Calu3 (cell line): ENCODE measurements around the gene ZSCAN1. TPM values are rescaled to one million over a fixed set of nuclear protein-coding genes. Genes with fewer than 3 reads are reported as not detected.

Experiments
- BruUV-seq: library from RNA; stranded (reverse); fragments of 400-500 nt; replicated peaks from 2 replicates; lab custom pipeline; 2021; lab: Mats Ljungman, UMichigan
- CTCF ChIA-PET: fragments of 300-600 bp; sonication (Branson Sonifier 250); formaldehyde crosslinking; loops from one replicate; lab custom pipeline; 2022; ENCODE audit warnings: antibody characterized with exemption; lab: Charles Lee
- DNase-seq: peaks from one replicate; pipeline ENCODE4 v3.0.0; 2022
- H3K27ac Mint-ChIP-seq: one replicate; pipeline ENCODE4 v1.8.0; 2022; ENCODE audit warnings: mixed read lengths; ENCODE audit not compliant: unreplicated experiment
- H3K27me3 Mint-ChIP-seq: one replicate; pipeline ENCODE4 v1.8.0; 2022; ENCODE audit warnings: mixed read lengths; ENCODE audit not compliant: unreplicated experiment
- H3K36me3 Mint-ChIP-seq: one replicate; pipeline ENCODE4 v1.8.0; 2022; ENCODE audit warnings: mild to moderate bottlenecking, moderate library complexity, mixed read lengths; ENCODE audit not compliant: insufficient read depth, unreplicated experiment
- H3K4me1 Mint-ChIP-seq: one replicate; pipeline ENCODE4 v1.8.0; 2022; ENCODE audit warnings: mild to moderate bottlenecking, low read depth, mixed read lengths; ENCODE audit not compliant: unreplicated experiment
- H3K4me3 Mint-ChIP-seq: one replicate; pipeline ENCODE4 v1.8.0; 2022; ENCODE audit warnings: mild to moderate bottlenecking, low read depth, moderate library complexity, mixed read lengths; ENCODE audit not compliant: unreplicated experiment
- H3K9me3 Mint-ChIP-seq: one replicate; pipeline ENCODE4 v1.8.0; 2022; ENCODE audit warnings: low read depth, mixed read lengths; ENCODE audit not compliant: unreplicated experiment
- intact Hi-C: fragments of 100-400 bp; cut with micrococcal nuclease; formaldehyde crosslinking; loops from one replicate; pipeline ENCODE4 v1.10.0; 2022; ENCODE audit not compliant: unreplicated experiment
- total RNA-seq: library from RNA; stranded (reverse); gene quantifications from 2 replicates; pipeline ENCODE4 v1.2.3, GENCODE V29; 2022
- TF ChIP-seq, protein P1 (sequence below): fragments of 200-600 bp; IDR thresholded peaks from one replicate; pipeline ENCODE4 v1.8.0; 2022; ENCODE audit warnings: antibody characterized with exemption; ENCODE audit not compliant: unreplicated experiment

Gene ZSCAN1
- total RNA-seq, 1 experiment from 2014 or later, result not detected

DNA sequence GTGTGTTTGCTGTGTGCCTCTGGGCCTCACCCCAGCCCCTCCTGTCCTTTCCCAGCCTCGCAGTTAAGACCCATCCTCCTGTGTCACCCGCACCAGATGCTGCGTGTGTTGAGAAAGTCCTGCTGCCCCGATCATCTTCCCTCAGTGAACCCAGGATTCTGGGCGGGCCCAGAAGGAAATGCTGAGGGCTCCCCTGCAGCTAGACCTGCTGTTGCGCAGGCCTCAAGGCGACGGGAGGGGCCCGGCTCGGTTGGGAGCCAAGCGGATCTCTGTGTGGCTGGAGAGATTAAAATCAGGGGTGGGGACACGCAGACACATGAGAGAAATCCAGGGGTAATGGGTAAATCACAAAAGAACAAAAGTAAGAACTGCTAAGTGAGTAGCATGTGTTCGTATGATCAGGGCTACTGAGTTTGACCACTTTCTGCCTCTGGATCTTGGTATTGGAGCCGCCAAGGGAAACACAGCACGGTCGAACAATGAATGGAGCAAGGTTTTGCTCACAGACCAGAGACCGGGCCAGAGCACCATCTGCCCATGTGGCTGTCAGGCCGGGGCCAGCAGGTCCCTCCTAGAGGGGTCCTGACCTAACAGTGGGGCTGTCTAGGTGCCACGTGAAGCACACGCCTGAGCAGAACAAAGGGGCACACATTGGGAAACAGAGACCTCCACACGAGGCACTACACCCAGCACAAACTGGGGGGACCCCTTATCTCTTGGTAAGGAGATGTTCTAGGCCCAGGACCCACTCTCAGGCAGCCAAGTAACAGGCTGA lies 7.1 kb downstream of the ZSCAN1 start:
- TF ChIP-seq, protein P1, sequence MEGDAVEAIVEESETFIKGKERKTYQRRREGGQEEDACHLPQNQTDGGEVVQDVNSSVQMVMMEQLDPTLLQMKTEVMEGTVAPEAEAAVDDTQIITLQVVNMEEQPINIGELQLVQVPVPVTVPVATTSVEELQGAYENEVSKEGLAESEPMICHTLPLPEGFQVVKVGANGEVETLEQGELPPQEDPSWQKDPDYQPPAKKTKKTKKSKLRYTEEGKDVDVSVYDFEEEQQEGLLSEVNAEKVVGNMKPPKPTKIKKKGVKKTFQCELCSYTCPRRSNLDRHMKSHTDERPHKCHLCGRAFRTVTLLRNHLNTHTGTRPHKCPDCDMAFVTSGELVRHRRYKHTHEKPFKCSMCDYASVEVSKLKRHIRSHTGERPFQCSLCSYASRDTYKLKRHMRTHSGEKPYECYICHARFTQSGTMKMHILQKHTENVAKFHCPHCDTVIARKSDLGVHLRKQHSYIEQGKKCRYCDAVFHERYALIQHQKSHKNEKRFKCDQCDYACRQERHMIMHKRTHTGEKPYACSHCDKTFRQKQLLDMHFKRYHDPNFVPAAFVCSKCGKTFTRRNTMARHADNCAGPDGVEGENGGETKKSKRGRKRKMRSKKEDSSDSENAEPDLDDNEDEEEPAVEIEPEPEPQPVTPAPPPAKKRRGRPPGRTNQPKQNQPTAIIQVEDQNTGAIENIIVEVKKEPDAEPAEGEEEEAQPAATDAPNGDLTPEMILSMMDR, result no peak
- intact Hi-C loops, result no loop called here
- H3K9me3 Mint-ChIP-seq, result peaks cover 13% of the 10 kb centered on the region

DNA sequence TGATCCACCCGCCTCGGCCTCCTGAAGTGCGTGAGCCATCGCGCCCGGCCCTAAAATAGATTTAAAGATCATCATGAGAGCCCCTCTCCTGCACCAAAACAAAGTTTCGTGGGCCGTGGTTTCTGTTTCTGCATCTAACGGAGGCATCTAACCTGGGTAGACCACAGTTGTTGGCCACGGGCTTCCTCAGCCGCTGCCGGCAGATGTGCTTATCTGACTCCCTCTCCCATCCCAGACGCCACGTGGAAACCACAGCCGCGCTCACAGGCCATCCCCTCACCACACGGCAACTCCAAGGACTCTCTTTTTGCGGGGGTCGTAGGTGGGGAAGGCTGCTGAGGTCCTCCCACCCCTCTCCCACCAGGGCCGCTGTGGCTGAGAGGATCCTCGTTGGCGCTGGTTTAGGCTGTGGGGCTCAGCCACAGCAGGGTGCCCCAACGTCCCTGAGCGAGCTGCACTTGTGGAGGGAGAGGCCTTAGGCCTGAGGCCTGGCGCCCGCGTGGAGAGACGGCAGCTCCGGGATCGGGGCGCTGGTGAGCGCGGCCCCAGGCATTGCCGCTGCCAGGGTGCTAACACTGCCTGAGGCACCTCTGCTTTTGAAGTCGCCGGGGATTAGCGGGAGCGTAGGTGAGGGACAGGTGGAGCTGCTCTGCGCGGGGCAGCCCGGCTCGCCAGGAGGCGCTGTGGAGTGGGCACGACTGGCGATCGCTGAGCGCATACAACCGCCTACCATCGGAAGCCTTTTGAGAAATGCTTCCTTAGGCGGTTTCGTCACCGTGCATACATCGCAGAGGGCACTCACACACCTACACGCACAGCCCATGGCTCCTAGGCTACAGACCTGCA lies 8.9 kb downstream of the ZSCAN1 start:
- Mint-ChIP-seq H3K4me3 (no peak overlapping the region), H3K4me1 (no peaks in the 10 kb centered on the region), H3K36me3 (peaks cover 5% of the 10 kb centered on the region), H3K27me3 (no peaks in the 10 kb centered on the region), H3K27ac (no peak overlapping the region), H3K9me3 (peaks cover 12% of the 10 kb centered on the region)
- intact Hi-C loops, result no loop called here
- TF ChIP-seq, protein P1, result no peak
- CTCF ChIA-PET, result no interaction called here
- DNase-seq, result no peak
- BruUV-seq, result no TSS peak

More for the DNA sequence above, 7.1 kb downstream of the ZSCAN1 start:
- Mint-ChIP-seq H3K4me1 (no peaks in the 10 kb centered on the region), H3K27ac (no peak overlapping the region), H3K4me3 (no peak overlapping the region), H3K36me3 (peaks cover 5% of the 10 kb centered on the region), H3K27me3 (no peaks in the 10 kb centered on the region)
- BruUV-seq, result no TSS peak
- DNase-seq, result no peak
- CTCF ChIA-PET, result no interaction called here

DNA sequence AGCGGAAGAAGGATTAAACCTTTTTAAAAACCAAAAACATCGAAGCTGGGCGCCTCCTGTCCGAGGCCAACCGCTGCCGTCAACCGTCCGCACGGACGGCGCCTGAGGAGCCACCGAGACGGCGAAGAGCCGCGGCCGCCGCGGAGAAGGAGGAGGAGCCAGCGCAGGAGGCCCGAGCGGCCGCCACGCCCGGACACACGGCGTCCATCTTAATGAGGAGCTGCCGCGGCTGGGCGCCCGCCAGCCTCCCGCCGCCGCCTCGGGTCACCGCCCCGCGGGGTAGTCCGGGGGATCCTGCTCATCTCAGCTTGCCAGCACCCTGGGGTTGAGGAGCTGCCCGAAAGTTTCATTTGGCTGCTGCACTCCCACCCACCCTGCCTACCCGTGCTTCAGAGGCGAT lies 10.6 kb downstream of the ZSCAN1 start:
- CTCF ChIA-PET, result no interaction called here
- no peaks in the 10 kb centered on the region for H3K36me3 Mint-ChIP-seq

DNA sequence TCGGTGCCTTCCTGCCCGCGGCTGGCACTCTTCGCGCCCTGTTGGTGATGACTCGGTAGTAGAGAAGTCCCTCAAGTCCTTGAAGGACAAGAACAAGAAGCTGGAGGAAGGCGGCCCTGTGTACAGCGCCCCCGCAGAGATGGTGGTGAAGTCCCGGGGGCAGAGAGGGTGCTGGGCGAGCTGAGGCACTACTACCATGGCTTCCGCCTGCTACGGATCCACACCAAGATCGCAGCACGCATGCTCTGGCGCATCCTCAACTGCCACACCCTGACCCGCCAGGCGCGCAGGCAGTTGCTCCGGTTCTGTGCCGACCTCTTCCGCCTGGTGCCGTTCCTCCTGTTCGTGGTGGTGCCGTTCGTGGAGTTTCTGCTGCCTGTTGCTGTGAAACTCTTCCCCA lies 11.1 kb downstream of the ZSCAN1 start:
- Mint-ChIP-seq H3K4me1 (no peaks in the 10 kb centered on the region), H3K36me3 (no peaks in the 10 kb centered on the region), H3K27me3 (no peaks in the 10 kb centered on the region), H3K27ac (no peak overlapping the region), H3K9me3 (peaks cover 12% of the 10 kb centered on the region), H3K4me3 (no peak overlapping the region)
- TF ChIP-seq, protein P1, result no peak
- intact Hi-C loops, result no loop called here
- CTCF ChIA-PET, result no interaction called here
- BruUV-seq, result no TSS peak
- no peak for DNase-seq

More for the DNA sequence above, 10.6 kb downstream of the ZSCAN1 start:
- Mint-ChIP-seq H3K27ac (no peak overlapping the region), H3K4me3 (no peak overlapping the region), H3K4me1 (no peaks in the 10 kb centered on the region), H3K27me3 (no peaks in the 10 kb centered on the region), H3K9me3 (peaks cover 12% of the 10 kb centered on the region)
- no peak for DNase-seq
- TF ChIP-seq, protein P1, result no peak
- BruUV-seq, result no TSS peak
- intact Hi-C loops, result no loop called here
